ENCODE results near the gene SEC61A1. TPM values are rescaled to one million over a fixed set of nuclear protein-coding genes. Genes with fewer than 3 reads are reported as not detected.

The SEC61A1 gene
- total RNA-seq, 1 experiment from 2014 or later, result 189 TPM

- Histone ChIP-seq H3K4me2 (no peak overlapping the region), H3K9me2 (ENCODE audit: insufficient read depth) (no peaks in the 10 kb centered on the region), H4K20me1 (ENCODE audit: insufficient read depth) (peaks cover 68% of the 10 kb centered on the region), H3K4me3 (no peak overlapping the region), H3K79me2 (ENCODE audit: low read depth) (no peaks in the 10 kb centered on the region), H3K4me1 (replicated peaks; ENCODE audit: insufficient read depth) (no peaks in the 10 kb centered on the region), H3K36me3 (ENCODE audit: low read depth) (peaks cover 35% of the 10 kb centered on the region; the same call in 1 of the 2 replicates), H3K27me3 (ENCODE audit: insufficient read depth, low read depth) (no peaks in the 10 kb centered on the region), H3F3A (ENCODE audit: insufficient read depth, low read depth) (peaks cover 49% of the 10 kb centered on the region), H3K27ac (no peak overlapping the region), H2AFZ (no peak overlapping the region), H3K9me3 (ENCODE audit: insufficient read depth, low read depth) (no peaks in the 10 kb centered on the region)
- ChIA-PET CTCF (no interaction called here), POLR2A (ENCODE audit: unreplicated experiment) (no interaction called here)
- intact Hi-C loops (cut with micrococcal nuclease; ENCODE audit: unreplicated experiment), result no loop called here
- no TSS peak for BruUV-seq (replicated peaks)
- TF ChIP-seq CTCF (conservative IDR thresholded peaks at IDR 0.05) (no peak), EZH2 (IDR thresholded peaks at IDR 0.05; ENCODE audit: low read depth) (no peak)
- no peak for DNase-seq
Observed at GRCh38 chr3:128072454-128073184, 20.4 kb downstream of the SEC61A1 start.

DNA sequence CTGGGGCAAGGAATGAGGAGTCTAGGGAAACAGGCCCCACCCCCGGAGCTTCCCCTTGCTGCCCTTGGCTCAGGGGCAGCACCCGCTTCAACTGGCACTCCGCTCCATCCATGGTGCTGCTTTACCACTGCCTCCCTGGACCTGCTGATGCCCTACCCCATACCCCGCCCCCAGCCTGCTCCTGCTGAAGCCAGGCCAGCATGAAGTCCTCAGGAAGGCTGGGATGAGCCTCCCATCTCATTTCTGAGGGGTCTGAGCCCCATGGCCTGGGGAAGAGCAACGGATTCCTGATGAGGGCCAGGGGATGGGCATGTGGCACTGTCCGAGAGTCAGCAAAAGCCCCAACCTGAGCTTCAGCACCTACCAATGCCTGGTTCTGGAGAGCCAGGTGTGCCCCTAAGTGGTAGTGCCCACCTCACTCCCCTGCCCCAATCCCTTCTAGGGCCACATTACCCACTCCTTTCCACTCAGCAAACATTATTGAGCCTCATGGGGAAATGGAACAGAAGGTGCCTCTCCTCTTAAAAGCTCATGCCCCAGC is 21.0 kb downstream of the SEC61A1 start:
- Histone ChIP-seq H3K4me2 (no peak overlapping the region), H4K20me1 (ENCODE audit: insufficient read depth) (peaks cover 63% of the 10 kb centered on the region), H3K79me2 (ENCODE audit: low read depth) (no peaks in the 10 kb centered on the region), H3K4me3 (no peak overlapping the region), H2AFZ (no peak overlapping the region), H3K9me3 (ENCODE audit: insufficient read depth, low read depth) (no peaks in the 10 kb centered on the region), H3K36me3 (ENCODE audit: low read depth) (peaks cover 29% of the 10 kb centered on the region; the same call in 1 of the 2 replicates), H3F3A (ENCODE audit: insufficient read depth, low read depth) (peaks cover 50% of the 10 kb centered on the region), H3K9me2 (ENCODE audit: insufficient read depth) (no peaks in the 10 kb centered on the region), H3K4me1 (replicated peaks; ENCODE audit: insufficient read depth) (no peaks in the 10 kb centered on the region), H3K27me3 (ENCODE audit: insufficient read depth, low read depth) (no peaks in the 10 kb centered on the region), H3K27ac (0 out of 2 replicates have a peak overlapping the region, but pooled peaks have one; percentile 27)
- BruUV-seq (replicated peaks), result no TSS peak
- no peak for DNase-seq
- intact Hi-C loops (cut with micrococcal nuclease; ENCODE audit: unreplicated experiment), result no loop called here
- TF ChIP-seq EZH2 (IDR thresholded peaks at IDR 0.05; ENCODE audit: low read depth) (no peak), CTCF (conservative IDR thresholded peaks at IDR 0.05) (no peak)
- ChIA-PET POLR2A (ENCODE audit: unreplicated experiment) (no interaction called here), CTCF (no interaction called here)

DNA sequence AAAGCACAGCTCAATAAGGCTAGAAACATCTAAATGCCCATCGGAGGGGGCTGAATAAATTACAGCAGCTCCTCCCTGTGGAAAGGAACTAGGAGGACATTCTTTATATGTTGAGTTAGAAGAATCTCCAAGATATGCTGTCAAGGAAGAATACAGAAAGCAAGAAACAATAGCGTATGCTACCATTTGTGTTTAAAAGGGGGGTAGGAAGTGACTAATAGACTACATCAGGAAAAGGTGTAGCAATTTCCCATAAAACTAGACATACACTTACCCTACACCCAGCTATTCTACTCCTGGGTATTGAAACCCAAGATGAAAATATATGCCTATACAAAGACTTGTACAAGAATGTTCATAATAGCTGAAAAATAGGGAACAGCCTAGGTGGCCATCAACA is 21.6 kb downstream of the SEC61A1 start:
- H4K20me1 ChIP-seq (ENCODE audit: insufficient read depth), result peaks cover 57% of the 10 kb centered on the region
- POLR2A ChIA-PET (ENCODE audit: unreplicated experiment), result no interaction called here

More for the DNA sequence above, 21.6 kb downstream of the SEC61A1 start:
- Histone ChIP-seq H3K36me3 (ENCODE audit: low read depth) (peaks cover 25% of the 10 kb centered on the region; the same call in 1 of the 2 replicates), H3K27me3 (ENCODE audit: insufficient read depth, low read depth) (no peaks in the 10 kb centered on the region), H3K9me3 (ENCODE audit: insufficient read depth, low read depth) (no peaks in the 10 kb centered on the region), H2AFZ (no peak overlapping the region), H3K79me2 (ENCODE audit: low read depth) (no peaks in the 10 kb centered on the region), H3K4me2 (no peak overlapping the region), H3K4me3 (no peak overlapping the region), H3F3A (ENCODE audit: insufficient read depth, low read depth) (peaks cover 51% of the 10 kb centered on the region; the same call in 1 of the 2 replicates), H3K27ac (0 out of 2 replicates have a peak overlapping the region, but pooled peaks have one; percentile 27), H3K9me2 (ENCODE audit: insufficient read depth) (no peaks in the 10 kb centered on the region), H3K4me1 (replicated peaks; ENCODE audit: insufficient read depth) (no peaks in the 10 kb centered on the region)
- intact Hi-C loops (cut with micrococcal nuclease; ENCODE audit: unreplicated experiment), result no loop called here
- CTCF ChIA-PET, result interaction anchor here (0.7 kb wide), 1 partner anchor 202 kb away, joined by 3 read pairs; no protein-coding TSS in a partner anchor
- no peak for TF ChIP-seq EZH2 (IDR thresholded peaks at IDR 0.05; ENCODE audit: low read depth)
- no peak for TF ChIP-seq CTCF (conservative IDR thresholded peaks at IDR 0.05)
- no TSS peak for BruUV-seq (replicated peaks)
- no peak for DNase-seq
